ENCODE results near the gene FANK1. TPM values are rescaled to one million over a fixed set of nuclear protein-coding genes. Genes with fewer than 3 reads are reported as not detected.

FANK1 gene
- total and polyA plus RNA-seq, 2 experiments from 2014 or later: 10.2 to 13.3 TPM

DNA sequence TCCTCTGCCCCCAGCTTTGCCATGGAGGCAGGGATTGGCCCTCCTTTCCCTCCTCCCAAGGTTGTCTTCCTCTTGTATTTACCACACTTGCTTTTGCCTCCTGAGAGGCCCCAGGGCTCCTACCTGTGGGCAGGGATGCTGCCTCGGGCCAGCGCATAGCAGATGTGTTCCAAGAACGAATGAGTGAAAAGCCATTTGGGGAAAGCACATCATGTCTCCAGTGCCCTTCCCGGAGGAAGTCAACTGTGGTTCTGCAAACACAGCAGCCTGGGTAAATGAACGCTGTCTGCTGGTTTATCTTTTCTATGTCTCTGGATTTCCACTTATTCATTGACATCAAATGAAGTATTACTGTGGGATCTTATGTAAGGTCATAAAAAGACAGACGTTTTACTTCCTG is 161.7 kb downstream of the FANK1 start:
- Histone ChIP-seq H3F3A (ENCODE audit: insufficient read depth) (peaks cover 54% of the 10 kb centered on the region), H3K9me2 (ENCODE audit: insufficient read depth) (no peaks in the 10 kb centered on the region), H2AFZ (no peak overlapping the region), H3K36me3 (ENCODE audit: low read depth) (peaks cover 9% of the 10 kb centered on the region; the same call in 1 of the 2 replicates), H3K9me3 (ENCODE audit: low read depth) (no peaks in the 10 kb centered on the region), H3K4me3 (no peak overlapping the region), H4K20me1 (ENCODE audit: insufficient read depth) (no peaks in the 10 kb centered on the region), H3K79me2 (ENCODE audit: insufficient read depth) (no peaks in the 10 kb centered on the region), H3K4me1 (ENCODE audit: insufficient read depth) (peaks cover 45% of the 10 kb centered on the region), H3K27me3 (replicated peaks; ENCODE audit: insufficient read depth) (no peaks in the 10 kb centered on the region), H3K4me2 (ENCODE audit: unreplicated experiment) (no peak overlapping the region), H3K9ac (no peak overlapping the region), H3K27ac (no peak overlapping the region)
- in situ Hi-C loops (cut with MboI): no loop called here
- 91 to 92% methylated on average over 6 of the region's 6 CpGs for WGBS, 2 experiments (ENCODE audit: low coverage in 1 of 2, low lambda C conversion rate in 2 of 2, missing lambda C conversion rate in 2 of 2)
- TF ChIP-seq EZH2 (IDR thresholded peaks at IDR 0.05; ENCODE audit: insufficient read depth, poor library complexity, severe bottlenecking) (no peak), EZH2phosphoT487 (IDR thresholded peaks at IDR 0.05; ENCODE audit: insufficient read depth, low read depth) (no peak)
- no peak for DNase-seq

DNA sequence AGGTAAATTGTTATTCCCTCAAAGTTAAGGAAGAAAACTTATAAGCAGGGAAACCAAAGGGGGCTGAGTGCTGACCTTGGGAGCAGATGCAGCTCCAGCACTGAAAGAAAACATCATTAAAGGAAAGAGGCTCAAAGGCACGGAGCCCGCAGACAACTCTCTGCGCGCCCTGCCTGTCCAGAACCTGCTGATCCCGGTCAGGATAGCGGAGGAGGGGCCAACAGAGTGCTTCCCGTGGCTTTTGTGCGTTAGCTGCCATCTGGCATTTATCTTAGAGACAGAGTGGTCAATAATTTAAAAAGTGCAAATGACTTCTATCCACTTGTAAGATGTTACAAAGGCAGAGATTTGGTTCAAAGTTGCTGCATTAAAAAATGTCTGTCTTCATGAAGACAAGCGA is 162.1 kb downstream of the FANK1 start:
- DNase-seq: no peak
- Histone ChIP-seq H4K20me1 (ENCODE audit: insufficient read depth) (no peaks in the 10 kb centered on the region), H3K27ac (peak overlapping the region; percentile 98), H3F3A (ENCODE audit: insufficient read depth) (peaks cover 54% of the 10 kb centered on the region), H3K27me3 (replicated peaks; ENCODE audit: insufficient read depth) (no peaks in the 10 kb centered on the region), H3K4me2 (ENCODE audit: unreplicated experiment) (peak overlapping the region; percentile 29), H3K36me3 (ENCODE audit: low read depth) (peaks cover 5% of the 10 kb centered on the region; the same call in 1 of the 2 replicates), H3K4me1 (ENCODE audit: insufficient read depth) (peaks cover 49% of the 10 kb centered on the region), H3K9me2 (ENCODE audit: insufficient read depth) (no peaks in the 10 kb centered on the region), H3K4me3 (no peak overlapping the region), H2AFZ (no peak overlapping the region), H3K9ac (peak overlapping the region; percentile 38; the same call in 1 of the 2 replicates), H3K79me2 (ENCODE audit: insufficient read depth) (no peaks in the 10 kb centered on the region), H3K9me3 (ENCODE audit: low read depth) (no peaks in the 10 kb centered on the region)
- WGBS, 2 experiments (ENCODE audit: low coverage in 1 of 2, low lambda C conversion rate in 2 of 2, missing lambda C conversion rate in 2 of 2): 90 to 93% methylated on average over 9 of the region's 9 CpGs
- in situ Hi-C loops (cut with MboI): no loop called here
- TF ChIP-seq EZH2 (IDR thresholded peaks at IDR 0.05; ENCODE audit: insufficient read depth, poor library complexity, severe bottlenecking) (no peak), EZH2phosphoT487 (IDR thresholded peaks at IDR 0.05; ENCODE audit: insufficient read depth, low read depth) (no peak)

Small RNA genes lying within 50 kb of the gene (small RNA-seq; reads per million reads assigned to genes)
- not detected for gene GNG10P1 (ENCODE audit: low read depth, low replicate concordance)
- gene RF00017 (ENCODE audit: low read depth, low replicate concordance): not detected
- gene RNU2-42P (ENCODE audit: low read depth, low replicate concordance): not detected

Other genes with a start within 250 kb of the FANK1 start
- 0.76 TPM in 1 of 2 replicates, not detected in the other for gene TEX36, start 213.4 kb upstream of the FANK1 start, total RNA-seq (2014; rRNA removed; shearing (Covaris generic))
- gene TEX36, start 213.4 kb upstream of the FANK1 start, polyA plus RNA-seq (2016; fragmentation: Nextera tagmentation; extraction: Ambion mirVana): 0.34 and 0.35 TPM in 2 replicates
- 13.2 and 16.4 TPM in 2 replicates for gene EDRF1, start 176.9 kb upstream of the FANK1 start, total RNA-seq (2014; rRNA removed; shearing (Covaris generic))
- 10.2 and 11.4 TPM in 2 replicates for gene EDRF1, start 176.9 kb upstream of the FANK1 start, polyA plus RNA-seq (2016; fragmentation: Nextera tagmentation; extraction: Ambion mirVana)
- not detected in 2 replicates for gene MMP21, start 120.7 kb upstream of the FANK1 start, total RNA-seq (2014; rRNA removed; shearing (Covaris generic))
- gene MMP21, start 120.7 kb upstream of the FANK1 start, polyA plus RNA-seq (2016; fragmentation: Nextera tagmentation; extraction: Ambion mirVana): not detected in 2 replicates
- gene UROS, start 73.3 kb upstream of the FANK1 start, total RNA-seq (2014; rRNA removed; shearing (Covaris generic)): 75.2 and 83.1 TPM in 2 replicates
- gene UROS, start 73.3 kb upstream of the FANK1 start, polyA plus RNA-seq (2016; fragmentation: Nextera tagmentation; extraction: Ambion mirVana): 87.8 and 92.2 TPM in 2 replicates
- 43.9 and 51.7 TPM in 2 replicates for gene BCCIP, start 73.0 kb upstream of the FANK1 start, total RNA-seq (2014; rRNA removed; shearing (Covaris generic))
- 92.6 and 96.9 TPM in 2 replicates for gene BCCIP, start 73.0 kb upstream of the FANK1 start, polyA plus RNA-seq (2016; fragmentation: Nextera tagmentation; extraction: Ambion mirVana)
- 49.6 and 59.8 TPM in 2 replicates for gene DHX32, start 15.3 kb upstream of the FANK1 start, total RNA-seq (2014; rRNA removed; shearing (Covaris generic))
- 33.6 and 34.4 TPM in 2 replicates for gene DHX32, start 15.3 kb upstream of the FANK1 start, polyA plus RNA-seq (2016; fragmentation: Nextera tagmentation; extraction: Ambion mirVana)